Ascending aorta (tissue), 2 donors: ENCODE data around the gene SIAH1. TPM values are rescaled to one million over a fixed set of nuclear protein-coding genes. Genes with fewer than 3 reads are reported as not detected.

Experiments used
- DNase-seq, 2 donors: peaks; one replicate each; pipeline ENCODE4 v3.0.0-alpha.2; 2019; ENCODE audit warnings: low spot score in 2 of 2
- H3K27ac ChIP-seq, 2 donors: fragments of 200-600 bp; sonication (generic); one replicate each; pipeline ENCODE4 v1.5.1; 2016 to 2017; ENCODE audit warnings: mild to moderate bottlenecking in 1 of 2
- H3K27me3 ChIP-seq: fragments of 200-600 bp; sonication (generic); one replicate; pipeline ENCODE4 v1.5.1; 2017
- H3K36me3 ChIP-seq, 2 donors: fragments of 200-600 bp; sonication (generic); one replicate each; pipeline ENCODE4 v1.5.1; 2016
- H3K4me1 ChIP-seq, 2 donors: fragments of 200-600 bp; sonication (generic); one replicate each; pipeline ENCODE4 v1.5.1; 2016 to 2017; ENCODE audit warnings: mild to moderate bottlenecking in 1 of 2
- H3K4me3 ChIP-seq, 2 donors: fragments of 200-600 bp; sonication (generic); one replicate each; pipeline ENCODE4 v1.5.1; 2016 to 2017; ENCODE audit warnings: mild to moderate bottlenecking in 1 of 2
- H3K9me3 ChIP-seq, 2 donors: fragments of 200-600 bp; sonication (generic); one replicate each; pipeline ENCODE4 v1.5.1; 2016
- intact Hi-C: fragments of 100-400 bp; cut with DNase I; formaldehyde crosslinking; loops from one replicate; pipeline ENCODE4 v1.15.1; 2023
- total RNA-seq: library from RNA; depleted of rRNA; stranded (reverse); fragments of >200 nt; gene quantifications from one replicate; pipeline ENCODE4 v1.1.0, GENCODE V29; 2016
- TF ChIP-seq, protein P1 (sequence below), 3 experiments: fragments of 200-600 bp in 2 of 3; fragments of 450-650 bp in 1 of 3; sonication (generic) in 2 of 3; IDR thresholded peaks; one replicate each; pipeline ENCODE4 v1.5.1; 2016 to 2019; ENCODE audit warnings: antibody characterized with exemption in 3 of 3, mild to moderate bottlenecking in 1 of 3, moderate library complexity in 1 of 3

SIAH1 gene, protein sequence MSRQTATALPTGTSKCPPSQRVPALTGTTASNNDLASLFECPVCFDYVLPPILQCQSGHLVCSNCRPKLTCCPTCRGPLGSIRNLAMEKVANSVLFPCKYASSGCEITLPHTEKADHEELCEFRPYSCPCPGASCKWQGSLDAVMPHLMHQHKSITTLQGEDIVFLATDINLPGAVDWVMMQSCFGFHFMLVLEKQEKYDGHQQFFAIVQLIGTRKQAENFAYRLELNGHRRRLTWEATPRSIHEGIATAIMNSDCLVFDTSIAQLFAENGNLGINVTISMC
- 11.3 TPM for total RNA-seq

DNA sequence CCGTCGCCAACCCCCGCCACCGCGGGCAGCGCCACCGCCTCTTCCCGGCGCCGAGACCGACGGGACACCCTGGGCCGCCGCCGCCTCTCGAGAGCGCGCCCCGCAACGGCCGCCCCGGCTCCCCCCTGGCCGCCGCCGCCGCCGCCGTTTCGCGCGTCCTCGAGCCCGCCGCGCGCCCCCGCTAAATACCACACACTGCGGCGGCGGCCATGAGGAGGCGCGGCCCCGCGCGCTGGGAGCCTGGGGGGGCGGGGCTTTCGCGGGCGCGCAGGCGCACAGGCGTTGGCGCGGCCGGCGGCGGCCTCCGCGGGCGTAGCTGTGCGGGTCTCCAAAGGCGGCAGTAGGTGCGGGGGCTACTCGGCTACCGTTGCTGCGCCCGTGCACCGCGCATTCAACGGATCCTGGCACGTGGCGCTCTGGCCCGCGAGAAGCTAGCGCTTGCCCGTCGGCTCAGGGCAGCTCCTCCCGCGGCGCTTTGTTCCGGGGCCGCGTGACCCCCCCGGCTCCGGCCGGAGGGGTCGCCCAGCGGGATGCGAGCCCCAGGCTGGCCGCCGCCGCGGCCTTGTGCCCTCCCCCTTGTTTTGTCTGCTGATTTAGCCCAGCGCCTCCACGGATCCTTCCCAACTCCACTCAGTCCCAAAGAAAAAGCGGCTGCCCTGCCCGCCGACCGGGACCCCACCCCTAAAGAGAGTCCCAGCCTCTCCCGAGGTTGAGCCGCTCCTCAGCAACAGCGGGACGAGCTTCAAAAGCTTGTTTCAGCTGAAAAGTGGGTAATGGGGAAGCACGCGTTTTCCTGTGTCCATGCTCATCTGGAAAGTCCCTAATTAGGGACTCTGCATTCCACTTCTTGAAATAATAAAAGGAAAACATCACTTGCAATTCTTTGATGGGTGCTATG, at the start of gene SIAH1:
Gene SIAH1 (minus strand): TSS at position 161 of the 898 bp plus-strand sequence. CDS start 22,985 bp downstream, outside the sequence.
- DNase-seq = peak; percentile 22 to 90
- Histone ChIP-seq H3K9me3 (no peaks in the 10 kb centered on the region), H3K27me3 (no peaks in the 10 kb centered on the region), H3K36me3 (no peaks in the 10 kb centered on the region), H3K27ac (peak within 1 kb of the TSS; percentile 96 to 100), H3K4me1 (peaks cover 9 to 22% of the 10 kb centered on the region in 2 donors), H3K4me3 (peak within 1 kb of the TSS; percentile 96 to 100)
- TF ChIP-seq, protein P1, sequence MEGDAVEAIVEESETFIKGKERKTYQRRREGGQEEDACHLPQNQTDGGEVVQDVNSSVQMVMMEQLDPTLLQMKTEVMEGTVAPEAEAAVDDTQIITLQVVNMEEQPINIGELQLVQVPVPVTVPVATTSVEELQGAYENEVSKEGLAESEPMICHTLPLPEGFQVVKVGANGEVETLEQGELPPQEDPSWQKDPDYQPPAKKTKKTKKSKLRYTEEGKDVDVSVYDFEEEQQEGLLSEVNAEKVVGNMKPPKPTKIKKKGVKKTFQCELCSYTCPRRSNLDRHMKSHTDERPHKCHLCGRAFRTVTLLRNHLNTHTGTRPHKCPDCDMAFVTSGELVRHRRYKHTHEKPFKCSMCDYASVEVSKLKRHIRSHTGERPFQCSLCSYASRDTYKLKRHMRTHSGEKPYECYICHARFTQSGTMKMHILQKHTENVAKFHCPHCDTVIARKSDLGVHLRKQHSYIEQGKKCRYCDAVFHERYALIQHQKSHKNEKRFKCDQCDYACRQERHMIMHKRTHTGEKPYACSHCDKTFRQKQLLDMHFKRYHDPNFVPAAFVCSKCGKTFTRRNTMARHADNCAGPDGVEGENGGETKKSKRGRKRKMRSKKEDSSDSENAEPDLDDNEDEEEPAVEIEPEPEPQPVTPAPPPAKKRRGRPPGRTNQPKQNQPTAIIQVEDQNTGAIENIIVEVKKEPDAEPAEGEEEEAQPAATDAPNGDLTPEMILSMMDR (IDR thresholded peaks at IDR 0.05) = peak in 1 of 3 experiments; percentile 7
- intact Hi-C loops = loop anchor here (5.0 to 10.0 kb wide), 4 partner anchors 141 to 1553 kb away; partner anchors contain the start of genes ABCC11, C16orf87, GPT2 and LONP2

DNA sequence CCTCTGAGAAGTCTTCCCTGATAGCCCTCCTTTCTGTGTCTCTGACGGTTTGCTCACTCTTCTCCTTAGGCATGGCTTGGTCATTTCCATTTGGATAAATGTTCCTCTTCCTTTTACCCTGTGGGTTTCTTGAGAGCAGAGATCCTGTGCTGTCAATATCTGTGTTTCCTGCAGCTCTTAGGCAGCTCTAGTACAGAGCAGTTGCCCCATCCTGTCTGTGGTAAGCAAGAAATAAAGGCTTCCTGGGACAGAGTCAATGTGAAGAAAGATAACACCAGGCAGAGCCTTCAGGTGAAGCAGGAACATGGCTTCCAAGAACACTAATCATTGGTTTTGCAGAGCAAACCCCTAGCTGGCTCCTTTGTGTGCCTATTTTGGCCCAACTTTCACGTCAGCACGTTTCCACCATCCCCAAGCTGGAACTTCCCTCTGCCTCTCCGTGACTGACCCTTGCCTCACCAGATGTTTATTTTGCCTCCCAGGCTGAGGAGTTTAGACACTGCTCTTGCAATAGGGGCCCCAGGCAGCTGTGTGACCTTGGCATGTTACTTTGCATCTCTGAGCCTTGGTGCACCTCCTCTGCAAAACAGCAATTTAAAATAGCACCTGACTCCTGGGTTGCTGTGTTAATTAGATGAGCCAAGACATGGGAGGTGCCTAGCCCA, 49.6 kb upstream of the SIAH1 start:
- DNase-seq = no peak
- H3K9me3 ChIP-seq = no peaks in the 10 kb centered on the region
- no peaks in the 10 kb centered on the region for H3K36me3 ChIP-seq
- no peaks in the 10 kb centered on the region for H3K4me1 ChIP-seq
- intact Hi-C loops = no loop called here
- H3K27me3 ChIP-seq = no peaks in the 10 kb centered on the region
- H3K4me3 ChIP-seq = no peak overlapping the region
- TF ChIP-seq, protein P1 (IDR thresholded peaks at IDR 0.05) = no peak
- H3K27ac ChIP-seq = no peak overlapping the region

DNA sequence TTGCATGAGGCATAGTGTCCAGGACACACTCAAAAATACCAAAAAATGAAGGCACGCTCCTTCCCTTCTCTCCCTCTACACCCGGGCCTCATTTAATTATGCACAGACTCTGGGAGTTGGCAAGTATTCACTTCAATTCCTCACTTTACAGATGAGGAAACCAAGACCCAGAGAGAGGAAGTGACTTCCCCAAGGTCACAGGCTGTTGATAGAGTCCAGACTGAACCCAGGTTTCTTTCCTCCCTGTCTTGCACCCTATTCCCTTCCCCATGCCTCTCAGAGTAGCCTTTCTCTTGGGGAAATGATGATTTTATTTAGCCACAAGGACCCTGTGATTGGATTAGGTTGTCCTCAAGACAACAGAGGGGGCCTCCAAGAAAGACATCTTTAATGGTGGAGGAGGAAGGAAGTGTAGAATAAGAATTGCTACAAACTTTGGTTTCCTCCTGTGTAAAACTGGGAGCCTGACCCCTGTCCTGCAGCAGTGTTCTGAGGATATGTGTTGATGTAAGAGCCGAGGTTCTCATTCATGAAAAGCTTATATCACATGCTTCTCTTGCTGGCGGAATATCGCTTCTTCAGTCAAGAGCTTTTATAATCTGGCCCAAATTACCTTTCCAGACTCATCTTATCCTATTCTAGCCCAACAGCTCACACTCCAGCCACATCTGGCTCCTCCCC, 48.8 kb upstream of the SIAH1 start:
- Histone ChIP-seq H3K27ac (no peak overlapping the region), H3K4me3 (no peak overlapping the region), H3K4me1 (no peaks in the 10 kb centered on the region), H3K36me3 (no peaks in the 10 kb centered on the region), H3K27me3 (no peaks in the 10 kb centered on the region), H3K9me3 (no peaks in the 10 kb centered on the region)
- no peak for DNase-seq
- intact Hi-C loops = no loop called here
- TF ChIP-seq, protein P1 (IDR thresholded peaks at IDR 0.05) = no peak

DNA sequence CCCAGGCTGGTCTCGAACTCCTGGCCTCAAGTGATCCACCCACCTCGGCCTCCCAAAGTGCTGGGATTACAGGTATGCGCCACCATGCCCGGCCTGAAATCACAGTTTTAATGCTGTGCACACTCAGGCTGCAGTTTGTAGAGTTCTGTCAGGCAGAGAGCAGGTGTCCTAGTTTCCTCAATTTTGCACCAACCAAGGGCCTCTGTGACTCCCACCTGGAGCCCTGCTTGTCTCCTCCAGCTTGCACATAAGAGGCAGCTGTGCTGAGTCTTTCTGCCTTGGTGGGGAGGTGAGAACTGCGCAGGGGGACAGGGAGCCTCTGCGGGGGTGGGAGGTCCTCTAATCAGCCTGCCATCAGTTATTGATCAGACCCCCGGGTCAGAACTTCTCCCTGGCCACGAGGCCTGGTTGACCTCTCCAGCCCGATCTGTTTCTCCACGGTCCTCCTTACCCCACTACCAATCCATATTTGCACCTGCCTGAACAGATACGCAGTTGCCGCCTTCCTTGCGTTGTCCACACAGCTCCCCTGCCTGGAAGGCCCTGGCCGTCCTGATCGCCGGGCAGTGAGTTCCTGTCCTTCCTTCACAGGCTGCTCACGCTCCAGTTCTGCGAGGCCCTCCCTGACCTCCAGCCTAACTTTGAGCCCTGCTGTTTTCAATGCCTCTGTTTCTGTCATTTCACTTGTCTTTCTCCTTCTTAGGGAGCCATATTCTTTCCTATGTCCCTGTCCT, 48.1 kb upstream of the SIAH1 start:
- H3K4me3 ChIP-seq = no peak overlapping the region
- H3K36me3 ChIP-seq = no peaks in the 10 kb centered on the region
- H3K27ac ChIP-seq = no peak overlapping the region
- intact Hi-C loops = no loop called here
- no peaks in the 10 kb centered on the region for H3K4me1 ChIP-seq
- H3K27me3 ChIP-seq = no peaks in the 10 kb centered on the region
- TF ChIP-seq, protein P1 (IDR thresholded peaks at IDR 0.05) = no peak
- H3K9me3 ChIP-seq = no peaks in the 10 kb centered on the region
- DNase-seq = no peak
